ENCODE data around the gene STXBP2. TPM values are rescaled to one million over a fixed set of nuclear protein-coding genes. Genes with fewer than 3 reads are reported as not detected.

Gene STXBP2
- total and polyA plus RNA-seq, 9 of the 15 experiments (the other 6 are each of a cell fraction or from before 2014, with no cell fraction given): 2.5 to 163 (median 71.3) TPM

DNA sequence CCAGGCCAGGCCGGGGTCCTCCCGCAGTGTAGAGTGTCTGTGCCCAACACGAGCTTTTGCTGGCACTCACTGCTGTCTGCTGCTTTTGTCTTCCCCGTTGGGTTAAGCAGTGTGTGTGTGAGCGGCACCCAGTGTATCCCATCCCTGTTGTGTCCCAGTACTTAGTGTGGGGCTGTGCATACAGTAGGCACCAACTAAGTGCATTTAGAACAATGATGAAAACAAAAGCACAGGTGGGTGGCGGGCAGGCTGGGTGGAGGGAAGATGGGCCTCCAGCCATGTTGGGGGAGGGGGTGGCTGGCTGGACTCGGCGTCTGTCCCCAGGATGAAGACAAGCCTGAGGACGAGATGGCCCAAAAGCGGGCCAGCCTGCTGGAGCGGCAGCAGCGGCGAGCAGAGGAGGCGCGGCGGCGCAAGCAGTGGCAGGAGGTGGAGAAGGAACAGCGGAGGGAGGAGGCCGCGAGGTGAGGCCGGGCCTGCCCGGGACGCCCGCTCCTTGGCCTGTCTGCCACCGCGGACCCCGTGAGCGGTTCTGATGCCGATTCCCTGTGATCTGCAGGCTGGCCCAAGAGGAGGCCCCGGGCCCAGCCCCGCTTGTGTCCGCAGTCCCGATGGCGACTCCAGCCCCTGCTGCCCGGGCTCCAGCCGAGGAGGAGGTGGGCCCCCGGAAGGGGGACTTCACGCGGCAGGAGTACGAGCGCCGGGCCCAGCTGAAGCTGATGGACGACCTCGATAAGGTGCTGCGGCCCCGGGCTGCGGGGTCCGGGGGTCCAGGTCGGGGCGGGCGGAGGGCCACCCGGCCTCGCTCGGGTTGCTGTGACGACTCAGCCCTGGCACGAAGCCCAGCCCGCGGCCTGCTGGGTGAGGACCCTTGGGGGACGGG lies 21.8 kb upstream of the STXBP2 start (continued):
- TF ChIP-seq, protein P1, sequence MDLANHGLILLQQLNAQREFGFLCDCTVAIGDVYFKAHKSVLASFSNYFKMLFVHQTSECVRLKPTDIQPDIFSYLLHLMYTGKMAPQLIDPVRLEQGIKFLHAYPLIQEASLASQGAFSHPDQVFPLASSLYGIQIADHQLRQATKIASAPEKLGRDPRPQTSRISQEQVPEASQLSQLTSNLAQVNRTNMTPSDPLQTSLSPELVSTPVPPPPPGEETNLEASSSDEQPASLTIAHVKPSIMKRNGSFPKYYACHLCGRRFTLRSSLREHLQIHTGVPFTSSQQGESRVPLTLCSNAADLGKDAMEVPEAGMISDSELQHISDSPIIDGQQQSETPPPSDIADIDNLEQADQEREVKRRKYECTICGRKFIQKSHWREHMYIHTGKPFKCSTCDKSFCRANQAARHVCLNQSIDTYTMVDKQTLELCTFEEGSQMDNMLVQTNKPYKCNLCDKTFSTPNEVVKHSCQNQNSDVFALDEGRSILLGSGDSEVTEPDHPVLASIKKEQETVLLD (IDR thresholded peaks at IDR 0.05): no peak
- TF ChIP-seq, protein P2, sequence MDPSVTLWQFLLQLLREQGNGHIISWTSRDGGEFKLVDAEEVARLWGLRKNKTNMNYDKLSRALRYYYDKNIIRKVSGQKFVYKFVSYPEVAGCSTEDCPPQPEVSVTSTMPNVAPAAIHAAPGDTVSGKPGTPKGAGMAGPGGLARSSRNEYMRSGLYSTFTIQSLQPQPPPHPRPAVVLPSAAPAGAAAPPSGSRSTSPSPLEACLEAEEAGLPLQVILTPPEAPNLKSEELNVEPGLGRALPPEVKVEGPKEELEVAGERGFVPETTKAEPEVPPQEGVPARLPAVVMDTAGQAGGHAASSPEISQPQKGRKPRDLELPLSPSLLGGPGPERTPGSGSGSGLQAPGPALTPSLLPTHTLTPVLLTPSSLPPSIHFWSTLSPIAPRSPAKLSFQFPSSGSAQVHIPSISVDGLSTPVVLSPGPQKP (CRISPR knock-in tag; IDR thresholded peaks at IDR 0.05): no peak
- TF ChIP-seq, protein P3, sequence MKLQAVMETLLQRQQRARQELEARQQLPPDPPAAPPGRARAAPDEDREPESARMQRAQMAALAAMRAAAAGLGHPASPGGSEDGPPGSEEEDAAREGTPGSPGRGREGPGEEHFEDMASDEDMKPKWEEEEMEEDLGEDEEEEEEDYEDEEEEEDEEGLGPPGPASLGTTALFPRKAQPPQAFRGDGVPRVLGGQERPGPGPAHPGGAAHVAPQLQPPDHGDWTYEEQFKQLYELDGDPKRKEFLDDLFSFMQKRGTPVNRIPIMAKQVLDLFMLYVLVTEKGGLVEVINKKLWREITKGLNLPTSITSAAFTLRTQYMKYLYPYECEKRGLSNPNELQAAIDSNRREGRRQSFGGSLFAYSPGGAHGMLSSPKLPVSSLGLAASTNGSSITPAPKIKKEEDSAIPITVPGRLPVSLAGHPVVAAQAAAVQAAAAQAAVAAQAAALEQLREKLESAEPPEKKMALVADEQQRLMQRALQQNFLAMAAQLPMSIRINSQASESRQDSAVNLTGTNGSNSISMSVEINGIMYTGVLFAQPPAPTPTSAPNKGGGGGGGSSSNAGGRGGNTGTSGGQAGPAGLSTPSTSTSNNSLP (IDR thresholded peaks at IDR 0.05; ENCODE audit: borderline replicate concordance, low read depth, low read length): no peak
- TF ChIP-seq MAFK (IDR thresholded peaks at IDR 0.05; ENCODE audit: low read length): no peak
- TF ChIP-seq ZNF644 (tag; IDR thresholded peaks at IDR 0.05; ENCODE audit: low read depth): no peak
- TF ChIP-seq, protein P4, sequence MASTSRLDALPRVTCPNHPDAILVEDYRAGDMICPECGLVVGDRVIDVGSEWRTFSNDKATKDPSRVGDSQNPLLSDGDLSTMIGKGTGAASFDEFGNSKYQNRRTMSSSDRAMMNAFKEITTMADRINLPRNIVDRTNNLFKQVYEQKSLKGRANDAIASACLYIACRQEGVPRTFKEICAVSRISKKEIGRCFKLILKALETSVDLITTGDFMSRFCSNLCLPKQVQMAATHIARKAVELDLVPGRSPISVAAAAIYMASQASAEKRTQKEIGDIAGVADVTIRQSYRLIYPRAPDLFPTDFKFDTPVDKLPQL (IDR thresholded peaks at IDR 0.05; ENCODE audit: extremely low read depth, insufficient read length): no peak
- TF ChIP-seq, protein P5, sequence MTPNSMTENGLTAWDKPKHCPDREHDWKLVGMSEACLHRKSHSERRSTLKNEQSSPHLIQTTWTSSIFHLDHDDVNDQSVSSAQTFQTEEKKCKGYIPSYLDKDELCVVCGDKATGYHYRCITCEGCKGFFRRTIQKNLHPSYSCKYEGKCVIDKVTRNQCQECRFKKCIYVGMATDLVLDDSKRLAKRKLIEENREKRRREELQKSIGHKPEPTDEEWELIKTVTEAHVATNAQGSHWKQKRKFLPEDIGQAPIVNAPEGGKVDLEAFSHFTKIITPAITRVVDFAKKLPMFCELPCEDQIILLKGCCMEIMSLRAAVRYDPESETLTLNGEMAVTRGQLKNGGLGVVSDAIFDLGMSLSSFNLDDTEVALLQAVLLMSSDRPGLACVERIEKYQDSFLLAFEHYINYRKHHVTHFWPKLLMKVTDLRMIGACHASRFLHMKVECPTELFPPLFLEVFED (CRISPR knock-in tag; conservative IDR thresholded peaks at IDR 0.05): no peak
- TF ChIP-seq, protein P6, sequence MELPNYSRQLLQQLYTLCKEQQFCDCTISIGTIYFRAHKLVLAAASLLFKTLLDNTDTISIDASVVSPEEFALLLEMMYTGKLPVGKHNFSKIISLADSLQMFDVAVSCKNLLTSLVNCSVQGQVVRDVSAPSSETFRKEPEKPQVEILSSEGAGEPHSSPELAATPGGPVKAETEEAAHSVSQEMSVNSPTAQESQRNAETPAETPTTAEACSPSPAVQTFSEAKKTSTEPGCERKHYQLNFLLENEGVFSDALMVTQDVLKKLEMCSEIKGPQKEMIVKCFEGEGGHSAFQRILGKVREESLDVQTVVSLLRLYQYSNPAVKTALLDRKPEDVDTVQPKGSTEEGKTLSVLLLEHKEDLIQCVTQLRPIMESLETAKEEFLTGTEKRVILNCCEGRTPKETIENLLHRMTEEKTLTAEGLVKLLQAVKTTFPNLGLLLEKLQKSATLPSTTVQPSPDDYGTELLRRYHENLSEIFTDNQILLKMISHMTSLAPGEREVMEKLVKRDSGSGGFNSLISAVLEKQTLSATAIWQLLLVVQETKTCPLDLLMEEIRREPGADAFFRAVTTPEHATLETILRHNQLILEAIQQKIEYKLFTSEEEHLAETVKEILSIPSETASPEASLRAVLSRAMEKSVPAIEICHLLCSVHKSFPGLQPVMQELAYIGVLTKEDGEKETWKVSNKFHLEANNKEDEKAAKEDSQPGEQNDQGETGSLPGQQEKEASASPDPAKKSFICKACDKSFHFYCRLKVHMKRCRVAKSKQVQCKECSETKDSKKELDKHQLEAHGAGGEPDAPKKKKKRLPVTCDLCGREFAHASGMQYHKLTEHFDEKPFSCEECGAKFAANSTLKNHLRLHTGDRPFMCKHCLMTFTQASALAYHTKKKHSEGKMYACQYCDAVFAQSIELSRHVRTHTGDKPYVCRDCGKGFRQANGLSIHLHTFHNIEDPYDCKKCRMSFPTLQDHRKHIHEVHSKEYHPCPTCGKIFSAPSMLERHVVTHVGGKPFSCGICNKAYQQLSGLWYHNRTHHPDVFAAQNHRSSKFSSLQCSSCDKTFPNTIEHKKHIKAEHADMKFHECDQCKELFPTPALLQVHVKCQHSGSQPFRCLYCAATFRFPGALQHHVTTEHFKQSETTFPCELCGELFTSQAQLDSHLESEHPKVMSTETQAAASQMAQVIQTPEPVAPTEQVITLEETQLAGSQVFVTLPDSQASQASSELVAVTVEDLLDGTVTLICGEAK (IDR thresholded peaks at IDR 0.05): no peak
- TF ChIP-seq, protein P6 (CRISPR knock-in tag; IDR thresholded peaks at IDR 0.05): no peak
